T47D (cell line): ENCODE measurements around the gene OLFML2A.
"Not testable (repeated sequence)": the region's sequence is repeated elsewhere in the genome, so short reads cannot be mapped to it uniquely, and the experiment has no call there.

ENCODE experiments used
- DNase-seq, 2 experiments: peaks; one replicate each; pipeline versions ENCODE4 v3.0.0 to v3.0.0-alpha.2; 2011 to 2012; ENCODE audit warnings: low read depth in 1 of 2, low spot score in 1 of 2
- JUND ChIP-seq: IDR thresholded peaks from 2 replicates; pipeline ENCODE4 v1.6.1; 2012; ENCODE audit warnings: low read depth
- in situ Hi-C: cut with HindIII; loops from 2 replicates; pipeline ENCODE4 v1.10.0; 2016; ENCODE audit warnings: low sequenced_read_pairs, low pct_unique_long_range_greater_than_20kb

OLFML2A gene

DNA sequence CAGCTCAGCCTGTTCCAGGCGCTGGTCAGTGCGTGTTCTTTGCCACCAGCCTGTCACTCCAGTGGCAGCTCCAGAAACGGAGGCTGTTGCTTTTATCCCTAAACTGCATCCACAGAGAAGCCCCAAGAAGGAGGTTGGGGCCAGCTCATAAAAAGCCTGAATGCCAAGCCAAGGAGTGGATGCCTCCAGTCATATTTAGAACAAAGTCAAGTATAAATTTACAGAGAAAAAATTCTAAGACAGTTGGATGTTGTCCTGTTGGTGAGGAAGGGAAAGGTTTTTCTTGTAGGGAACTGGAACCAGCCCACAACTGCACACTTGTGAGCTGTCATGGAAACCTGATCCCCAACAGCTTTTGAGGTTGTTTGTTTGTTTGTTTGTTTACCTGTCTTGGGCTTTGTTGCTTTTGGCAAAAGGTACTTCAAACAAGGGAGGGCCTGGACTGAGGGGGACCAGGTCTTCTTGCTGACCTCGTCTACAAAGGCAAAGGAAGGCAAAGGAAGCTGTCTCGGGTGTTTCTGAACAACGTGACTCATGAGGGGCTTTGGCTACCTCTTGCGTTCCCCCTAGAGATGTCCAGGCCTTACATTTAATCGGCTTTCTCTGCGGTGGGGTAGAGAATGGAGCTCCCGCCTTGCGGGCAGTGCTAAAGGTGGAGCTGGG, 36.7 kb downstream of the OLFML2A start:
- TF ChIP-seq JUND = no peak
- in situ Hi-C loops = no loop called here
- no peak for DNase-seq

GRCh38 chr9:124814164-124814535, 37.2 kb downstream of the OLFML2A start:
- in situ Hi-C loops = no loop called here
- TF ChIP-seq JUND = no peak
- DNase-seq = no peak

GRCh38 chr9:124815601-124816000, 38.7 kb downstream of the OLFML2A start:
- TF ChIP-seq JUND = no peak
- no peak for DNase-seq
- in situ Hi-C loops = no loop called here

DNA sequence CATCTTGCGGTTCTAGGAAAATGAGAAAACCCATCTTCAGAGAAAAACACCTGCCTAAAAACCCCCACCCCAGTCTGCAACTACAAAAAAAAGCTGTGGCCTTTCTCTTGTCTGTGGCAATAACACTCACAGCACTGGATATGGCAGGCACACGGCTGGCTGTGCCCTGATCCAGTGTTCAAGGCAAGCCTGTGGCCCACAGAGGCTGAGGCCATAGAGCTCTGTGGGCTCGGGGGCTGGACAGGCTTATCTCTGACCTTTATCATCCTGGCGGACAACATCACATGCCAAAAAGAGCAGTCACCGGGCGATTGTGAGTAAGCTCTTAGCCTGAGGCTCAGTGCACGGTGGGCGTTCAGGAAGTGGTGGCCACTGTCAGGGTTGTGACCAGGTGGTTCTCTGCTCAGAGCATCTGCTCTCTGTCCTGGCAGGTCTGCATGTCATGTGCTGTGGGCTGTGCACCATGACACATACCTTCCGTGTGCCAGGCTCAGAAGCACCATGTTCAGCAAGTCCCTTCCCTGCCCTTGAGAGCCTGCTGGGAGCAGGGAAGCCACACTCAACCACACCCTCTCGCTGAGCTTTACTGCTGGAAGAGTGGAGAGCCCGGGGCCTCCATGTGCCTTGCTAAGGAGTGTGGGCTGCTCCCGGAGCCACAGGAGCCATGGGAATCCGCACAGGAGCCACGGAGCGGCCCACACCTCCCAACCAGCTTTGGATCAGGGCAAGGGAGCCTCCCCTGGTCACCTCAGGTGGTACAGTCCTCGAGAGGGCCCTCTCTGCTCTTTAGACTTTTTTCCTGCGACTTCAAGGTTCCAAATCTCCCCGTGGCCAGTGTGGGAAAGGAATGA, 41.7 kb downstream of the OLFML2A start:
- in situ Hi-C loops = no loop called here
- peak in 1 of 2 experiments; percentile 36 for DNase-seq
- no peak for TF ChIP-seq JUND

GRCh38 chr9:124820698-124821623, 44.0 kb downstream of the OLFML2A start:
- TF ChIP-seq JUND = no peak
- in situ Hi-C loops = no loop called here
- DNase-seq = no peak

DNA sequence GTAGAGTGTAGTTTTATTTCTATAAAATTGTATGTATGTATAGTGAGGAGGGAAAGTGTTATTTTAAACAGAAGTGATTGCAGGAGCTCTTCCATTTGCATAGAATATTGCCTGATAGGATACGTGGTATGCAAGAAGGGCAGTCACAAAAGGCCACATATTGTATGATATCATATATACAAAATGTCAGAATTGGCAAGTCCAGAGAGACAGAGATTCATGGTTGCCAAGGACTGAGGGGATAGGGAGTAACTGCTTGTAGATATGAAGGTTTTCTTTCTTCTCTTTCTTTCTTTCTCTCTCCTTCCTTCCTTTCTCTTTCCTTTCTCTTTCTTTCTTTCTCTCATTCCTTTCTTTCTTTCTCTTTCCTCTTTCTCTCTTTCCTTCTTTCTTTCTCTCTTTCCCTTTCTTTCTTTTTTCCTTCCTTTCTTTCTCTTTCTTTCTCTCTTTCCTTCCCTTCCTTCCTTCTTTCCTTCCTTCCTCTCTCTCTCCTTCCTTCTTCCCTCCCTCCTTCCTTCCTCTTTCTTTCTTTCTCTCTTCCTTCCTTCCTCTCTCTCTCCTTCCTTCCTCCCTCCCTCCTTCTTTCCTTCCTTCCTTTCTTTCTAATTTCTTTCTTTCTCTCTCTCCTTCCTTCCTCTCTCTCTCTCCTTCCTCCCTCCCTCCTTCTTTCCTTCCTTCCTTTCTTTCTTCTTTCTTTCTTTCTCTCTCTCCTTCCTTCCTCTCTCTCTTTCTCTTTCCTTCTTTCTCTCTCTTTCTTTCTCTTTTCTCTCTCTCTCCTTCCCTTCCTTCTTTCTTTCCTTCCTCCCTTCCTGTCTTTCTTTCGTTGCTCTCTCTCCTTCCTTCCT, 51.8 kb downstream of the OLFML2A start:
- no peak for TF ChIP-seq JUND
- no peak for DNase-seq
- in situ Hi-C loops = no loop called here

DNA sequence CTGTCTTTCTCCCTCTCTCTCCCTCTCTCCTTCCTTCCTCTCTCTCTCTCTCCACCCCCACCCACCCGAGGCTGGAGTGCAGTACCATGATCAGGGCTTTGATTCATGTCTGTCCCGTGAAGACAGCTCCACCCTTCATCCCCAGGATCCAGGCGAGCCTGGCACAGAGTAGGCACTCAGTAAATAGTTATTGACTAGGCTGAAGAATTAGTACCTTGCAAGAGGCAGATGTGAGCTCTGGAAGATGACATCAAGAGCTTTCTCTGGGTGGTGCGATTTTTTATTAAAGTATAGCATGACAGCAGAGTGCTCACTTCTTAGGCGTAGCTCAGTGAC, 52.4 kb downstream of the OLFML2A start:
- no peak for TF ChIP-seq JUND
- in situ Hi-C loops = no loop called here
- no peak for DNase-seq

DNA sequence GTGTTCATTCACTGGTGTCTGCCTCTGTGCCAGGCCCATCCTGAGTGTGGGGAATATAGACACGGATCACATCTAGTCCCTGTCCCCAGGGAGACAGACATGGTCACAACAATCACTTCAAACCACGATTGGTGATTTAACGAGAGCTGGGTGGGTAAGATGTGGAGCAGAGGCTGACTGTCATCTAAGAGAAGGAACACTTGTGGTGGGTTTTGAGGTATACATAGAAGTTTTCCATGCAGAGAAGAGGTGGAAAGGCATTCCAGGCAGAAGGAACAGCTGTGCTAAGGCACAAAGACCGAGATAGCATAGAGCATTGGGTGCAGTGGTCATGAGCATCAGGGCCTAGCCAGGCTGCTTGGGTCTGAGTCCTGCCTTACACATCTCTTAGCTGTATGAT, 53.7 kb downstream of the OLFML2A start:
- TF ChIP-seq JUND = no peak
- DNase-seq = no peak
- in situ Hi-C loops = no loop called here

GRCh38 chr9:124831642-124832364, 54.9 kb downstream of the OLFML2A start:
- DNase-seq = no peak
- in situ Hi-C loops = no loop called here

DNA sequence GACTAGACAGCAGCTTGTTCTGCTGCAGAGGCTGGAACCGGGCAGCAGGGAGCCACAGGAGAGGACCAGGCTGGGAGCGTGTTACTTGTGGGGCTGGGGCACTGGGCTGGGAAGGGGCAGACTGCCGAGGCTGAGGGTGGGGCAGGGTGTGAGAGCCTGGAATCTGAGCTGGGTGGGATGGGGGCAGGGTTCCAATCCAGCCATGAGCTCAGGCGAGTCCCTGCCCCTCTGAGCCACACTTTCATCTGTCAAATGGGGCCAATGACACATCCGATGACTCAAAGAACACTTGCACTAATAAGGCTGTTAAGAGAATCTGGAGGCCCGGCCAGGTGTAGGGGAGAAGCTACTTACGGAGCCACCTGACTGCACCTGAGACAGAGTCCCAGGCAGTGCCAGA, 57.7 kb downstream of the OLFML2A start:
- no peak for TF ChIP-seq JUND
- in situ Hi-C loops = no loop called here
- no peak for DNase-seq

More at GRCh38 chr9:124831642-124832364, 54.9 kb downstream of the OLFML2A start:
- TF ChIP-seq JUND = no peak

DNA sequence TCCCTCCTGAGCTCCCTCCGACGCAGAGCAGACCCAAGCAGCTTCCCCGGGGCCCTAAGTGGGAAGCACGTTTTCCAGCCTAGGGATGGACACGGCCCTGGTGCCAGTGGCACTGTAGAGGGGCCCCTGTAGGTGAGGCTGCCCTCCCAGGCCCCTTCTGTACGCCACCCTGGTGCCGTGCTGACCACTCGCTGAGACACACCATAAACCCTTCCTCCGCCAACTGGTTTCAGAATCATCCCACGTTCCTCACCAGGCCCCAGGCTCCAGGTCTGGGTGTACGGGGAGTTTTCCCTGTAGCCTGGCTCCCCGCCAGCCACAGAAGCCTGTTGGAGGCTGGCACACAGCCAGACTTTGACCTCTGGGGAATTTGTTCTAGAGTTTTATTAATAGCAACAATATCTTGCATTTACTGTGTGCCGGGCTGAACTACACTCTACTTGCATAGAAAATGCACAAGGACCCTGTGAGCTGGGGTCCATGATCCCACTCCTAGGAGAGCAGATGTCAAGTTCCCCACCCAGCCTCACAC, 58.2 kb downstream of the OLFML2A start:
- in situ Hi-C loops = no loop called here
- TF ChIP-seq JUND = no peak
- DNase-seq = peak in 1 of 2 experiments; percentile 54

- DNase-seq, in situ Hi-C loops: not testable (repeated sequence)
Observed at GRCh38 chr9:124838132-124838531, 61.2 kb downstream of the OLFML2A start.

DNA sequence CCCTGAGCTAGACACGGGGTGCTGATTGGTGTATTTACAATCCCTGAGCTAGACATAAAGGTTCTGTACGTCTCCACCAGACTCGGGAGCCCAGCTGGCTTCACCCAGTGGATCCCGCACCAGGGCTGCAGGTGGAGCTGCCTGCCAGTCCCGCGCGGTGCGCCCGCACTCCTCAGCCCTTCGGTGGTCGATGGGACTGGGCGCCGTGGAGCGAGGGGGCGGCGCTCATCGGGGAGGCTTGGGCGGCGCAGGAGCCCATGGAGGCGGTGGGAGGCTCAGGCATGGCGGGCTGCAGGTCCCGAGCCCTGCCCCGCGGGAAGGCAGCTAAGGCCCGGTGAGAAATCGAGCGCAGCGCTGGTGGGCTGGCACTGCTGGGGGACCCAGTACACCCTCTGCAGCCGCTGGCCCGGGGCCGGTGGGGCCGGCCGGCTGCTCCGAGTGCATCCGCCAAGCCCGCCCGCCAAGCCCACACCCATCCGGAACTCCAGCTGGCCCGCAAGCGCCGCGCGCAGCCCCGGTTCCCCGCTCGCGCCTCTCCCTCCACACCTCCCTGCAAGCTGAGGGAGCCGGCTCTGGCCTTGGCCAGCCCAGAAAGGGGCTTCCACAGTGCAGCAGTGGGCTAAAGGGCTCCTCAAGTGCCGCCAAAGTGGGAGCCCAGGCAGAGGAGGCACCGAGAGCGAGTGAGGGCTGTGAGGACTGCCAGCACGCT, 61.8 kb downstream of the OLFML2A start:
- DNase-seq, in situ Hi-C loops: not testable (repeated sequence)
